Activated CD4-positive, CD25-positive, alpha-beta regulatory T cell (primary cell): ENCODE results near the gene ARID5B.
"Not testable (repeated sequence)": the region's sequence is repeated elsewhere in the genome, so short reads cannot be mapped to it uniquely, and the experiment has no call there.

Source experiments
- DNase-seq, 4 experiments: peaks; one replicate each; lab custom pipeline; 2025; lab: John Stamatoyannopoulos, UW

The ARID5B gene

GRCh38 chr10:62016623-62017490, 115.4 kb downstream of the ARID5B start:
- DNase-seq = no peak

DNA sequence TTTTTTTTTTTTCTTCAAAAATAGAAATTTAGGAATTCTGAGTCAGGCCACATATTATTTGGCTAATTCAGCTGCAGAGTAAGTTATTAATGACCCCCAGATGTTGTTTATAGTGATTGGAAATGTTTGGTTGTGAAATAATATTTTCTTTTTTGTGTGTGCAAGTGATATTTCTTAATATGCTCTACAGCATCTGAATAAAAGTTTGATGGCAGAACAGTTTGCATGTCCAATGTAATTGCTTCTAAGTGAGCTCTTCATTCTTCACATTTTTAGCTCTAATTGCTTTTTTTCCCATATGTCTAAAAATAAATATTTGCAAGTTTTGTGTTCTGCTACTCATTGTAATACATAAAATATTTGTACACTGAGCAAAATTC, 116.0 kb downstream of the ARID5B start:
- DNase-seq = no peak

DNA sequence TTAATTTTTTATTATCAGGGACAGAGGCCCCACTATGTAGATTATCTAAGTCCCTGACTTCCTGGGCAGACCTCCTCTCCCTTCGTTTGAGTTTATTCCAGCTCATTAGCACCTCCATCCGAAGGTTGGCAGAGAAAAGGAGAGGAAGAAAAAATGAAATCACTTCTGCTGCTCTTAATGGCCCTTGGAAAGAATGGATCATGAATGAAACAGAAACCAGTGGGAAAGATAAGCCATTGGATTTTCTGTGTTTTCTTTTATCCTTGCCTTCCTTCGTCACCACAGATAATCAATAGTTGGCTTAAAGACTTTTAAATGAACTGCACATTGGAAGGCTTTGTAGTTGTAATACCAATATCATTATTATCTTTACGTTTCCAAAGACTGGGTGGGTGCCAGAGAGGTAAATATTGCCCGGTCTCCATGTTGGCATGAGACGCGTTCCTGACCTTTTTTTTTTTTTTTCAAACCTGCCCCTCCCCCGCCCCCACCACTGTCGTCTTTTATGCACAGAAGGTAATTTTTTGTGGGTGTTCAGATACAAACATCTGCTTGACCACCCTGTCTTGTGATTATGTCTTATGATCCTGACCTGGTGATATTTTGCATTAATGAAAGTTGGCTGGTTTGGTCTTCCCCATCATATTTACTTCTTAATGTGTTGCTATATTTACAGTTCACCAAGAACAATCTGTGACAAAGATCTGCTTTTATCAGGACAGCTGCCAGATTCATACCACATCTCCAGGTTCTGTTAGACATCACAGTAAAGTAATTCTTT, 116.8 kb downstream of the ARID5B start:
- no peak for DNase-seq

DNA sequence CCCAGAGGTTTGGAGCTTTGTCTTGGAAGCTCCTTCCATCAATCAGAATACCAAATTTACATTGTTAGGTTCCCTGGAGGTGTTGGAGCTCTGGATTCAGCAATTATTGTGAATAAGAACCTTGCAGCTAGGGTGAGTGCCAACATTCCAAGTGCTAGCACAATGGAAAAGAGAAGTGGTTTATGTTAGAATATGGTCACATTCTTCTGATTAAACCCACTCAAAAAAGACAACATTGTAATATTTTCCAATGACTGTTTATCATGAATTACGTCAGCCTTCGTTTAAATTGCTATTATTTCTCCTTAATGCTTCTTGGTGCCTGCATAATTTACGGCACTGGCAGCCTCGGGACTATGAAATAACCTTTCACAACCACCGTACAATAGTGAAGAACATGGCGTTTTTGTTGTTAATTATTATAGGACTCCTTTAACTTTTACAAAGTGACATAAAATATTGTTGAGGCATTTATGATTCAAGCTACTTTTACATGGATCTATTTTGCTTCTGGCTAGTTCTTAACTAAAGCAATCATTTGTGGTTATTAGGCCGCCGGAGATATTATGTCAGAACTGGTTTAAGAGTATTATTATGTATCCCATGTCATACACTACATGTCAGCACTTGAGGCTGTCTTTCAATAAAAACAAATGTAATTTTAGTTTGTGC, 117.7 kb downstream of the ARID5B start:
- DNase-seq = no peak

GRCh38 chr10:62019685-62020359, 118.3 kb downstream of the ARID5B start:
- no peak for DNase-seq

GRCh38 chr10:62021128-62021665, 119.7 kb downstream of the ARID5B start:
- DNase-seq = no peak

DNA sequence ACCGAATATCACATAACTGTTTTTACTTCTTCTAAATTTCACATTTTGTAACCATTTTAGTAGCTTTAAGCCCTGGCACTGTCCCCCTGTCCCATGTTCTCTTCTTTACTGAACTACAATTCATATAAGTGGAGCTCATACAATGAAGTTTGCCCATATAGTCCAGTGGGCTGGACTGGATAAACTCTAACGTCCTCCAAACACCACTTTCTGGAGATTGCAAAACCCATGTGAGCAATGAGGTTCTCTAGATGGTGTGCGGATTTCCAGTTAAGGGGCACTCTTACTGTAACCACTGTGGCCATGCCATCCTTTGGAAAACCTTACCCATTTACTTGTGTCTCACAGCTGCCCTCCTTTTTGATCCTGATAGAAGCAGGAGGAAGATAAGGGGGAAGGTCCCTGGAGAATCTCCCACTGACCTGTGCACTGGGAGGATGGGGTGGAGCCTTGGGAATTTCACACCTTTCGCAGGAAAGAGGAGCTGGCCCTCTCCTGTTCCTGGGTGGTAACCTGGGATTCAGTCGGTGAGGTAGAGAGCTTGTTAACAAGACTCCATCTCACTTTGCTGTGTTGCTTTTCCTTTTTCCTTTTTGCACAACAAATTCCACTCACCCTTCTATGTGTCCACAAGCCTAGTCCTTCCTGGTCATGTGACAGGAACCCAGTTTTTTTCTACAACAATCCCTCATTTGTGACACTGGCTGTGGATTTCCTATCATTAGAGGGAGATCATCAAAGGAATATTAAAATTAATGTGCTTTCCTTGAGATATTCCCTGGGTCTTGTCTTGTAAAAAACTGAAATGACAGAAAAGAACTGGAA, 120.7 kb downstream of the ARID5B start:
- no peak for DNase-seq

DNA sequence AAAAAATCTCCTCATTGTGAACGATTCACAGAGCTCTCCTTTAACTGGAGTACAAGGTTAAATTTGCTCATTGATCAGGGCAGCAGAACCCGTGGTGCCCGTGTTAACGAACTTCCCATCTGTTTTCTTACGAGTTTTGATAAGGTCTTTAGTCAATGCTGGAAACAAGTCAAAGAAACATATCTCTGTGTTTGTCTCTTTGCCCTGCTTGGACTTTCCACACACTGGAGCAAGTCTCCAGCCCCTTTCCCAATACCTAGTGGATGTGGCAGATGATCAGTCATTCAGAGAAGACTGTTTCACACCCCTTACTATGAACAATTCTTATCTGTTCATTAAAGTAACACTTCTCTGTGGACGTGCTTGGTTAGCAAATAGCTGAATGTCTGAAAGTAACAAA, 121.3 kb downstream of the ARID5B start:
- DNase-seq = no peak

DNA sequence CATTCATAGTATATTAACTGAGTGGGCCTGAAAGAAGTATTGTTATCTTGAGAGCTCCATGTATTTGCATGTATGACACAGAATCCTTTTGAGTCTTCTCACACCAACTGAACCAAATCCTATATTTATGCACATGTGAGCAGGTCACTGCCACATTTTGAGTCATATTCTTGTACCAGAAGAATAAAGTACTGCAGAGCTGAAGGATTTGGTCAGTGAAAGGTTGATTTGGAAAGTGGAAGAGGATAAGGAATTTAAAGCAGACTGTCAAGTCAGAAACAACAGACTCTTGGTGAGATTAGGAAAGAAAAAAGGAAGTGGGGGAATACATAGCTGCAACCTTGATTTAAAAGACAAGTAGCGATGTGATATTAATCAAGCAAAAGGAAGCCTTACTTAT, 121.8 kb downstream of the ARID5B start:
- DNase-seq = no peak

- no peak for DNase-seq
Observed at GRCh38 chr10:62024026-62024701, 122.7 kb downstream of the ARID5B start.

DNA sequence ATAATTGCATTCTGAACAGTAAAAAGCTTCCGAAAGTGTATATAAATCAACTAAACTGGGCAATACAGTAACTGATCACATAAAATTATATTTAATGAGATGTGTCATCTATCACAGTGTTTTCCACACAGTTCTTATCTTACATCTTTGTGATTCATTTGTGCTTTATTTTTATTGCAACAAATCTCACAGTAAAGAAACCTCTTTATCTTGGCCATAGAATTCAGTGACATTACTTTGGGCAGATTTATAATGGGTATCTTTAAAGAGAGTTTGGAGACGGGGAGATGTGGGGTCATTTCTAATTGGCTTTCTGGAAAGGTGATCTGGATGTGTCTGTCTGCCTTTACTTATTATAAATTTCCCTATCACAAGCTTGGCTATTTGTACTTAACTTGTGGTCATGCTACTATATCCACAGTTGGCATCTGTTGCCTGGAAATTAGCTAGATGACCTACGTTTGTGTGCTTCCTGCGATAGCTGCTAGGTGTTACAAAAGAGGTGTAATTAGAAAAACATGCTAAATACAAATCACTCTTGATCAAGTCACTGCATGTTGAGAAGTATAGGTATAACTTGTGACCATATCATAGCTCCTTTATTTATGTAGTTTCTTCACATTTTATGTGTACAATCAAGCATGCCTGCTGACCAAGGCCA, 123.8 kb downstream of the ARID5B start:
- no peak for DNase-seq

GRCh38 chr10:62025901-62026879, 124.7 kb downstream of the ARID5B start:
- no peak for DNase-seq

- no peak for DNase-seq
Observed at GRCh38 chr10:62027841-62028501, 126.5 kb downstream of the ARID5B start.

DNA sequence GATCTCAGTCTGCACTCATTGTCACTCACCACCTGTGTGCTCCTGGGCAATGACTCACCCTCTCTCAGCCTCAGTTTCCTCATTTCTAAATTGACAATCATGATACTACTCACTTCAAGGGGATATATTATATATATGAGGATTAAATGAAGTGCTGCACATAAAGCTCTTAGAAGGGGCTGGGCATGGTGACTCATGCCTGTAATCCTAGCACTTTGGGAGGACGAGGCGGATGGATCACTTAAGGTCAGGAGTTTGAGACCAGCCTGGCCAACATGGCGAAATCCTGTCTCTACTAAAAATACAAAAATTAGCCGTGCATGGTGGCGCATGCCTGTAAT, 127.0 kb downstream of the ARID5B start:
- not testable (repeated sequence) for DNase-seq

DNA sequence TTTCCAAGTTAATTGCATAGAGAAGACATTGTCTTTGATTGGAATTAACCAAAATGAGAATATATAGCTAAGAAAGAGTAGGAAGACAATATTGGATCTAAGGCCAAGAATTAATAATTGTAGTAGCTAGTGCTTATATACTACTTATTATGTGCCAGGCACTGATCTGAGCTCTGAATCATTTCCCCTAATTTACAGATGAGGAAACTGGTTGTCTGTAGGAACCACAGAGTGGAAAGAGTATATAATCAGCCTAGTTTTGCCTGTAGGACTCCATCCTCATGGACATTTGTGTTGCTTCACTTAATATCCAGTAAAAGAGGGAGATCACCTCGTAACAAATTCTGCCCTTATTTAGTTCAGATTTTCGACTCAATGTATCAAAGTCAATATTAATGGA, 127.9 kb downstream of the ARID5B start:
- DNase-seq = no peak

DNA sequence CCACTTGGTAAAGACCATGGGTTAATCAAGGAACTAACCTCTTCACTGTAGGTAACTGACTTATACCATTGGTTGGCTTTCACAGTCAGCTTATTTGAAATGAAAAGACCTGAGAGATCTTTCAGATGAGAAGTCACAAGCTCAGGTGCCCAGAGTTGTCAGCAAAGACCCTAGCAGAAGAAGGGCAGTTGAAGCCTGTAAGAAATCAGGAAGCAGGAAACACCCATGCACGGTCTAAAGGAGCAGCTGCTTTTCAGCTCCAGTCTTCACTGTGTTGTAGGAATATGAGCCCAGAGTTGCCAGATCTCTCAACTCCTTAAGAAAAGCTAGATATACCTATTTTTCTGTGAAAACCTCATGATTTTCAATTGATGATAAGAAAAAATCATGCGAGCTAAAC, 130.0 kb downstream of the ARID5B start:
- no peak for DNase-seq

DNA sequence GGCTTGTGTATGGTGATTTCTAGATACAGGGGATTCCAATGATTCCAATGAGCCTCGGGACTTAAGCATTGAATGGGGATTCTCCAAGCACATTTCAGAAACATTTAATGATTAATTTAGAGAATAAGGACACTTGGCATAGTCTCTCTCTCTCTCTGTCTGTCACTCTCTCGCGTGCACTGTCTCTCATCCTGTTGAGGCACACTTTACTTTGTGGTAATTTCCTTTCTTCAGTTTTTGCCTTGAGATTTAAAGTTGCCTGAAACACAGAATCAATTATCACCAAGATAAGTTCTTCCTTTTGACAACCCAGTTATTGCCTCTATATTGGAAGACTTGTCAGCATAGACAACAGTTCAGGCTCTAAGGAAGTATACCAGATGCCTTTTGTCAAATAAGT, 131.6 kb downstream of the ARID5B start:
- DNase-seq = no peak

GRCh38 chr10:62034096-62034640, 132.7 kb downstream of the ARID5B start:
- no peak for DNase-seq
